D341Med (cell line): ENCODE measurements around the gene FGR.
"Not testable (repeated sequence)": the region's sequence is repeated elsewhere in the genome, so short reads cannot be mapped to it uniquely, and the experiment has no call there.

Experiments used
- DNase-seq: peaks from one replicate; pipeline ENCODE4 v3.0.0; 2012; ENCODE audit warnings: low spot score

The FGR gene

DNA sequence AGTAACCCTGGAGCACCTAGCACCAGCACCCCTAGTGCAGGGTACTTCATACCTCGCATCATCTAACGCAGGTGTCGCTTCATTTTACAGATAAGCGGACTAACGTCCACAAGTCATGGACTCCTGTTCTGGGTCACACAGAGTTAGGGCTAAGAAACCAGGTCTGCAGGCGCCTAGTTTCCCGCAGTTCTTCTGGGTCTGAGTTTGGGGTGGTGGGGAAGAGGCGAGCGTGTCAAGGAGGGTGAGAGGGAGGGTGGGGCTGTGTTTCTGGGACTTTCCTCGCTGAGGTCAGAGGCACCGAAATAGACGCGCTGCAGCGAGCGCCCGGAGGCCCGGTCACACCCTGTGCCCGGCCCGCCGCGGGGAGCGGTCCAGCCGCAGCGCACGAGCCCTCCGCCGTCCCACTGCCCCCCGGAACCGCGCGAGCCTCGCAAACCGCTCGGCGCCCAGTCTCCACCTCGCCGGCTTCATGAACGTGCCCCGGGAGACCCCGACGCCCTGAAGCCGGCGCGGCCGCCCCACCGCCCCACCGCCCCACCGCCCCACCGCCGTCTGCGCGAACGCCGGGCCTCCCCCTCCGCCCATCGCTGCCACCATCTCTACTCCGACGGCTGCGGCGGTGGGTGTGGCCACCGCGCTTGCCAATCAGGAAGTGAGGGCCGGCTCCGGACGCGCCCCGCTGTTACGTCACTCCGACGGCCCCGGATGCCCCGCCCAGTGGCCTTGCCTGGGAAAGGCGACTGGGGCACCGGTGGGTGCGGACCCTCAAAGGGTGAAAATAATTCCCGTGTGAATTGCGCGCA lies 24.7 kb upstream of the FGR start:
- peak; percentile 92 for DNase-seq

GRCh38 chr1:27658951-27659496 lies 24.0 kb upstream of the FGR start:
- DNase-seq = no peak

- no peak for DNase-seq
These were observed 21.3 kb upstream of the FGR start for GRCh38 chr1:27656157-27656893.

GRCh38 chr1:27655151-27655937 lies 20.4 kb upstream of the FGR start:
- DNase-seq = no peak

GRCh38 chr1:27652111-27652864 lies 17.3 kb upstream of the FGR start:
- DNase-seq = no peak

- no peak for DNase-seq
These were observed 15.7 kb upstream of the FGR start for GRCh38 chr1:27650539-27651175.

- no peak for DNase-seq
These were observed 15.2 kb upstream of the FGR start for GRCh38 chr1:27650171-27650538.

GRCh38 chr1:27649306-27649635 lies 14.3 kb upstream of the FGR start:
- DNase-seq = no peak

- no peak for DNase-seq
These were observed 13.8 kb upstream of the FGR start for GRCh38 chr1:27648602-27649305.

- DNase-seq = no peak
These were observed 12.3 kb upstream of the FGR start for GRCh38 chr1:27647328-27647727.

GRCh38 chr1:27646676-27647075 lies 11.7 kb upstream of the FGR start:
- DNase-seq = no peak

DNA sequence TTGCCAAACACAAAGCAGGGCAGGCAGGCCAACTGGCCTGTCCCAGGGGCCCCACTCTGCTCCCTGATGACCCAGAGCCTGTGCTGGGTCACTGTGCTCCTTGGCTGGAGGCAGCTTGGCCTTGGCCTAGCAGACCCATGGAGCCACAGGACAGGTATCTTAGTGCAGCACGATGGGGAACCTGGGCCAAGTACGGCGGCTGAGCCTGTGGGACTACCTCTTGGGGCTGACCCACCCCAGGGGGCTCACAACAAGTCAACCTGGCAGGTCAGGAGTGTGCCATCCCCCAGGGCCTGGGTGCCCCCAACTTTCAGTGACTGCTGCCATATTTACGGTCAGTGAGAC lies 10.1 kb upstream of the FGR start:
- no peak for DNase-seq

- no peak for DNase-seq
These were observed 9.5 kb upstream of the FGR start for GRCh38 chr1:27644369-27645070.

DNA sequence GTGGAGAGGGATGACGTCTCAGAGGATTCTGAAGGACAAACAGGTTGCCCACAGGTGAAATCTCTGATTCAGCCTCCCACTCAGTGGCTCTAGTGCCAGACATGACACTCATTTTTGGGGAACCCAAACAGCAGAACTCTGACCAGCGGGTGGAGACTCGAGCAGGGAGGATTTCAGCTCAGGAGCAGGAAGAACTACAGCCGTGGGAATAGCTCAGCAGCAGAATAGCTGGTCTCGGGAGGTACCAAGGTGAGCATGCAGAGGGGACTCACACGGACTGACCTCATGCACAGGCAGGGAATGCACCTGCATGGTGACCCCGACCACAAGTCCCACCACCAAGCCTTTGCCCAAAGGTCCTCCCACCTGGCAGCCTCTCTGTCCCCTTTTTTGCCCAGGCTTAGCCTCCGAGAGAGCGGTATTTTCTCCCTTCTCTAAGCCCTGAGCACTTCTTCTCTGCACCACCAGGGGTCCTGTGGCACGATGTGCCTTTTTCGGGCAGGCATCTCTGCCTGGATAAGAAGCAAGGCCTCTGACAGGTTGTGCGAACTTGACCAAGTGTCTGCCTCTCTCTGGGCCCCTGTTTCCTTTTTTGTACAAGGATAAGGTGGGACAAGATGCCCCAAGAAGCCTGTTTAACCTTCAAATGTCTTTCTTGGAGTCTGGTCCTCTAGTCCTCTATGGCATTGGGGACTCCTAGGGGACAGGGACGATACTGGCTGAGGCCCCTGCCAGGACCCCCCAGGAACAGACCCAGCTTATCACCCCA lies 8.8 kb upstream of the FGR start:
- peak; percentile 71 for DNase-seq

DNA sequence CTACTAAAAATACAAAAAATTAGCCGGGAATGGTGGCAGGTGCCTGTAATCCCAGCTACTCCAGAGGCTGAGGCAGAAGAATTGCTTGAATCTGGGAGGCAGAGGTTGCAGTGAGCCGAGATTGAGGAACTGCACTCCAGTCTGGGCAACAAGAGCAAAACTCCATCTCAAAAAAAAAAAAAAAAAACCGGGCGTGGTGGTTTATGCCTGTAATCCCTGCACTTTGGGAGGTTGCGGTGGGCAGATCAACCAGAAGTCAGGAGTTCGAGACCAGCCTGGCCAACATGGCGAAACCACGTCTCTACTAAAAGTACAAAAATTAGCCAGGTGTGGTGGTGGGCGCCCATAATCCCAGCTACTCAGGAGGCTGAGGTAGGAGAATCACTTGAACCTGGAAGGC lies 5.5 kb upstream of the FGR start:
- DNase-seq = not testable (repeated sequence)

DNA sequence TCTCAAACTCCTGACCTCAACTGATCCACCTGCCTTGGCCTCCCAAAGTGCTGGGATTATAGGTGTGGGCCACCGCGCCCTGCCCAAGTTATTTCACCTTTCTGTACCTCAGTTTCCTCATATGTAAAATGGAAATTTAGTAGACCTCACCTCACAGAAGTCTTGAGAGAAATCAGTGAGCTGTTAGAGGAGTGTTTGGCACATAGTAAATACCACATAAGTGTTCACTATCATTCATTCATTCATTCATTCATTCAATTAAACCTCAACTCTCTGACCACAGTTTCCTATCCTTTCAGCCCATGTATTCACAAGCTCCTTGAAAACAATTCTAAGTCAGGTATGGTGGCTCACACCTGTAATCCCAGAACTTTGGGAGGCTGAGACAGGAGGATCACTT lies 3.8 kb upstream of the FGR start:
- DNase-seq = no peak

- DNase-seq = no peak
These were observed 3.2 kb upstream of the FGR start for GRCh38 chr1:27638047-27638734.

GRCh38 chr1:27635396-27636142 lies 584 bp upstream of the FGR start:
- DNase-seq = no peak
